ENCODE measurements around the gene DCAF16. TPM values are rescaled to one million over a fixed set of nuclear protein-coding genes. Genes with fewer than 3 reads are reported as not detected.

The DCAF16 gene
- 16.7 and 16.9 TPM in 2 replicates for total RNA-seq

DNA sequence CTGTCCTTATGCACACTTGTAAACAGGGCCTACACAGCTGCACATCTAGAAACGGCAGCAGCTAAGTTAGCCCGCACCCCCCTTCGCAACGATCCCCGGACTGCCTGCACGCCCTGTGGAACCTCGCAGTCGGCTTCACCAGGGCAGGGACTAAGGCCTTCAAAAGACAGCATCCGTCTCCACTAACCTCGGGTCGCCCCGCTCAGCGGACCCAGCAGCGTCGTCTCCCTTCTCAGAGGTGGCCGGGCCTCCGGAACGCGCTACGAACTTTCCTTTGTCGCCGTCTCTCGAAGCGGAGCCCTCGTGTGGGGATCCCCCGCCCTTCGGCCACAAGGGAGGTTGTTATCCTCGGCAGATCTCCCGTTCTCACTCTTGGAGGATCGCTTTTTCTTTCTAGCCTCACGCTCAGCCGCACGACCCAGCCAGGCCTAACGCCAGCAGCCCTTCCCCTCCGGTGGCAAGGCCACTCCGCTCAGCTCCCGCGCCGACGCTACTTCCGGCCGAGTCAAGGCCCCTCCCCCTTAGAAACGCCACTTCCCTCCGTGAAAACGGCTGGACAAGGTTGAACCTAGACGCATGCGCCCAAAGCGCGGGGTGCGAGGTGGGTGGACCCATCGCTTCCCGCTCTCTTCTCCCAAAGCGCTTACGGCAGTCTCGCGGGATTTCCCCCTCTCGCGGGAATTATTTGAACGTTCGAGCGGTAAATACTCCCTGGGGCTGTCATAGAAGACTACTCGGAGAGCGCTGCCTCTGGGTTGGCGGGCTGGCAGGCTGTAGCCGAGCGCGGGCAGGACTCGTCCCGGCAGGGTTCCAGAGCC, at the start of gene DCAF16, which contains the start of gene NCAPG:
Gene DCAF16 (minus strand): TSS at position 498 of the 818 bp plus-strand sequence. CDS start 6,616 bp downstream, outside the sequence.
Gene NCAPG (plus strand): TSS at position 720 of the 818 bp plus-strand sequence. CDS start 99 bp downstream, outside the sequence.

GRCh38 chr4:17781300-17782287, 29.0 kb downstream of the DCAF16 start, which contains the start of gene FAM184B:
Gene FAM184B, minus strand, starts transcription at chr4:17781621. Its CDS starts 322 bp downstream, at chr4:17781299.

Other genes with a start within 250 kb of the DCAF16 start
- gene LAP3, start 233.6 kb downstream of the DCAF16 start, total RNA-seq, result 78.9 and 83.8 TPM in 2 replicates
- gene MED28, start 196.1 kb downstream of the DCAF16 start, total RNA-seq, result 10.5 and 11.8 TPM in 2 replicates
- 0.07 and 0.10 TPM in 2 replicates for gene FAM184B, start 29.1 kb downstream of the DCAF16 start, total RNA-seq
- gene NCAPG, start 222 bp upstream of the DCAF16 start, total RNA-seq, result 3.7 and 9.5 TPM in 2 replicates
- 6.7 and 7.6 TPM in 2 replicates for gene LCORL, start 211.0 kb upstream of the DCAF16 start, total RNA-seq